Endodermal cell (in vitro differentiated cells): ENCODE measurements around the gene ST8SIA2. TPM values are rescaled to one million over a fixed set of nuclear protein-coding genes. Genes with fewer than 3 reads are reported as not detected.
A peak's percentile ranks its signal among the peaks of the same experiment; 100 is the strongest.

Experiments
- DNase-seq: peaks from one replicate; pipeline ENCODE4 v3.0.0-alpha.2; 2017
- H3K27ac ChIP-seq: 2 replicates; pipeline ENCODE4 v1.5.1; 2013; ENCODE audit warnings: mild to moderate bottlenecking, low read depth, low read length, moderate library complexity
- H3K27me3 ChIP-seq: 2 replicates; pipeline ENCODE4 v1.6.1; 2013; ENCODE audit warnings: mild to moderate bottlenecking, low read length, moderate library complexity; ENCODE audit not compliant: insufficient read depth, control insufficient read depth, poor library complexity, severe bottlenecking
- H3K36me3 ChIP-seq: 2 replicates; pipeline ENCODE4 v1.7.0; 2013; ENCODE audit warnings: mild to moderate bottlenecking, low read length, moderate library complexity; ENCODE audit not compliant: control insufficient read depth, insufficient read depth
- H3K4me1 ChIP-seq: one replicate; pipeline ENCODE4 v1.7.0; 2013; ENCODE audit warnings: low read length; ENCODE audit not compliant: control insufficient read depth, insufficient read depth
- H3K4me3 ChIP-seq: 2 replicates; pipeline ENCODE4 v1.5.1; 2013; ENCODE audit warnings: mild to moderate bottlenecking, low read length, moderate library complexity
- H3K9ac ChIP-seq: 2 replicates; pipeline ENCODE4 v1.6.1; 2013; ENCODE audit warnings: mild to moderate bottlenecking, low read length, moderate library complexity; ENCODE audit not compliant: poor library complexity, severe bottlenecking; ENCODE audit errors: extremely low read depth
- H3K9me3 ChIP-seq: 2 replicates; pipeline ENCODE4 v1.6.1; 2013; ENCODE audit warnings: mild to moderate bottlenecking, low read length, moderate library complexity; ENCODE audit not compliant: control insufficient read depth
- H3K27ac Mint-ChIP-seq: 2 replicates; pipeline ENCODE4 v1.8.0; 2020; ENCODE audit warnings: mixed read lengths
- H3K27me3 Mint-ChIP-seq: 2 replicates; pipeline ENCODE4 v1.8.0; 2021; ENCODE audit warnings: mild to moderate bottlenecking, mixed read lengths; ENCODE audit not compliant: insufficient read depth
- H3K36me3 Mint-ChIP-seq: 2 replicates; pipeline ENCODE4 v1.8.0; 2020; ENCODE audit warnings: low read depth, mixed read lengths
- H3K4me1 Mint-ChIP-seq: 2 replicates; pipeline ENCODE4 v1.8.0; 2020; ENCODE audit warnings: mixed read lengths
- H3K4me3 Mint-ChIP-seq: 2 replicates; pipeline ENCODE4 v1.8.0; 2020; ENCODE audit warnings: mild to moderate bottlenecking, moderate library complexity, mixed read lengths
- H3K9me3 Mint-ChIP-seq: 2 replicates; pipeline ENCODE4 v1.8.0; 2020; ENCODE audit warnings: mild to moderate bottlenecking, mixed read lengths
- whole genome bisulfite sequencing, 2 experiments: methylation state at CpG; one replicate each; pipeline versions ENCODE4 v1.1.5 to v1.1.7; 2013; ENCODE audit warnings: missing lambda C conversion rate in 2 of 2, mixed read lengths in 1 of 2; ENCODE audit not compliant: insufficient coverage in 1 of 2, insufficient read length in 1 of 2; 5-methylcytosine and 5-hydroxymethylcytosine counted together
- total RNA-seq, 2 donors: library from RNA; stranded (reverse); fragmentation: NEBNext Ultra II Directional in 1 of 2; extraction: Animal tissue kit (Norgen Biotek cat#: 25700) in 1 of 2; gene quantifications; 2 replicates in 1 of 2; 3 replicates in 1 of 2; pipeline ENCODE4 v1.2.1, GENCODE V29; 2021
- TF ChIP-seq, protein P1 (sequence below): fragments of 200-600 bp; sonication (generic); conservative IDR thresholded peaks from 2 replicates; pipeline ENCODE4 v1.5.0; 2021; ENCODE audit warnings: antibody characterized with exemption, mild to moderate bottlenecking

ST8SIA2 gene
- total RNA-seq, 2 donors from 2014 or later, result 8.1 to 8.9 TPM

DNA sequence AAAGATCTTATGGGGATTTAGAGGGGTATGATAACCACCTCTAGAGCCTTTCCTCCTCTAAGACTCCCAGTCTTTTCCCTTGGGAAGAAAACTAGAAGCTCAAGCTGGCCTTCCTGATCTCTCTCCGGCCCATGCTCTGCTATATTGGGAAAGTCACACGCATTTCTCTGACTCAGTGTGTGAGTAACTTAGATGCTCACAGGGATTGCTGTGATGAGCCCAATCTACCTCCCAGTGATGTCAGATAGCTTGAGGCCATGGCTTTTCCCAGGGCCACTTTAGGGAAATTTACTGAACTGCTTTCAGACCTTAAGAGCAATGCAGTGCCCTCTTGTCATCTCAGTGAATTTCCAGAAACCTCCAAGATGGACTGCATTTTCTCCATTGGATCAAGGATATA, 8.6 kb upstream of the ST8SIA2 start:
- no peak overlapping the region for H3K9ac ChIP-seq
- H3K4me3 ChIP-seq, result no peak overlapping the region
- H3K4me1 ChIP-seq, result no peaks in the 10 kb centered on the region
- Mint-ChIP-seq H3K27ac (no peak overlapping the region), H3K4me3 (no peak overlapping the region), H3K4me1 (no peaks in the 10 kb centered on the region), H3K27me3 (peaks cover 48% of the 10 kb centered on the region), H3K9me3 (no peaks in the 10 kb centered on the region), H3K36me3 (no peaks in the 10 kb centered on the region)
- TF ChIP-seq, protein P1, sequence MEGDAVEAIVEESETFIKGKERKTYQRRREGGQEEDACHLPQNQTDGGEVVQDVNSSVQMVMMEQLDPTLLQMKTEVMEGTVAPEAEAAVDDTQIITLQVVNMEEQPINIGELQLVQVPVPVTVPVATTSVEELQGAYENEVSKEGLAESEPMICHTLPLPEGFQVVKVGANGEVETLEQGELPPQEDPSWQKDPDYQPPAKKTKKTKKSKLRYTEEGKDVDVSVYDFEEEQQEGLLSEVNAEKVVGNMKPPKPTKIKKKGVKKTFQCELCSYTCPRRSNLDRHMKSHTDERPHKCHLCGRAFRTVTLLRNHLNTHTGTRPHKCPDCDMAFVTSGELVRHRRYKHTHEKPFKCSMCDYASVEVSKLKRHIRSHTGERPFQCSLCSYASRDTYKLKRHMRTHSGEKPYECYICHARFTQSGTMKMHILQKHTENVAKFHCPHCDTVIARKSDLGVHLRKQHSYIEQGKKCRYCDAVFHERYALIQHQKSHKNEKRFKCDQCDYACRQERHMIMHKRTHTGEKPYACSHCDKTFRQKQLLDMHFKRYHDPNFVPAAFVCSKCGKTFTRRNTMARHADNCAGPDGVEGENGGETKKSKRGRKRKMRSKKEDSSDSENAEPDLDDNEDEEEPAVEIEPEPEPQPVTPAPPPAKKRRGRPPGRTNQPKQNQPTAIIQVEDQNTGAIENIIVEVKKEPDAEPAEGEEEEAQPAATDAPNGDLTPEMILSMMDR, result no peak
- WGBS, 2 experiments, result 83 to 91% methylated on average over 2 of the region's 2 CpGs
- no peak overlapping the region for H3K27ac ChIP-seq
- H3K36me3 ChIP-seq, result no peaks in the 10 kb centered on the region
- no peaks in the 10 kb centered on the region for H3K27me3 ChIP-seq
- no peak for DNase-seq
- no peaks in the 10 kb centered on the region for H3K9me3 ChIP-seq

DNA sequence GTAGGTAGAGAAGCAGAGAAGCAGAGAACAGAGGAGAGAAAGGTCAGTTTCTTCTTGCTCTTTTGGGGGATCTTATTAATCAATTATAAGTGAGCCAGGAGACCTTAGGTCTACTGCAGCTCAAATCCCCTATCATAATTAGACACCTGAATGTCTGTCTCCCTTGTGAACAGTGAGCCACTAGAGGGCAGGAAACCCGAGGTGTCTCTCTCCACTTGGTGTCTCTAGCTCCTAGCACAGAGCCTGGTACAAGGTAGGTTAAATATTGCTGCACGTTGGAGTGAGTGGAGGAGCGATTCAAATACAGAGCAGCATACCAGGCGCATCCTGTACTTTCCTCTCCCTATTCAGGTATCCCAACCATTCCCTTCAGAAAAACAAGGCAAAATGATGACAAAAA, 2.0 kb upstream of the ST8SIA2 start:
- Mint-ChIP-seq H3K27ac (no peak overlapping the region), H3K4me1 (peaks cover 20% of the 10 kb centered on the region), H3K9me3 (no peaks in the 10 kb centered on the region), H3K36me3 (no peaks in the 10 kb centered on the region), H3K27me3 (peaks cover 87% of the 10 kb centered on the region), H3K4me3 (no peak overlapping the region)
- peaks cover 13% of the 10 kb centered on the region for H3K4me1 ChIP-seq
- peak; percentile 83 for DNase-seq
- H3K27me3 ChIP-seq, result peaks cover 18% of the 10 kb centered on the region
- H3K27ac ChIP-seq, result no peak overlapping the region
- no peak overlapping the region for H3K9ac ChIP-seq
- TF ChIP-seq, protein P1, result peak; percentile 81
- no peaks in the 10 kb centered on the region for H3K9me3 ChIP-seq
- WGBS, 2 experiments, result 46 to 72% methylated on average over 3 to 4 of the region's 4 CpGs
- peaks cover 3% of the 10 kb centered on the region for H3K36me3 ChIP-seq
- H3K4me3 ChIP-seq, result no peak overlapping the region

DNA sequence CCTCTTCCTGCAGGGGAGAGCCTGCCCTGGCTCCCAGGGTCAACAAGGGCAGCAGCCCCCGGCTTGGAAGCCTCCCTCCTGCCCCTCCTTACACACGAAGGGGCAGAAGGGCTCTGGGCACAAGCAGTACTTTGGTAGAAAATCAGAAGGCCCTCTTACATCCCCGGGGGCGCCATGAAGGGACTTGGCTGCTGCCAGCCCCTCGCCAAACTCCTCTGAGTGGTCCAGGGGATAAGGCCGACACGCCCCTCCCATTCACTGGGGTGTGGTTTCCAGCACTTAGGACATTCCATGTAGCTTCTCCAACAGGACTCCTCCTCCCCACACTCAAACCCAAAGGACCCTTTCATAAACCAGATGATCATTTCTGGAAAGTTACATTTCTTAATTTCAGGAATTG, 1.2 kb upstream of the ST8SIA2 start:
- Histone ChIP-seq H3K9me3 (no peaks in the 10 kb centered on the region), H3K36me3 (peaks cover 3% of the 10 kb centered on the region), H3K4me3 (peak overlapping the region; percentile 83), H3K4me1 (peaks cover 13% of the 10 kb centered on the region), H3K27ac (no peak overlapping the region), H3K27me3 (peaks cover 18% of the 10 kb centered on the region), H3K9ac (no peak overlapping the region)
- peak; percentile 77 for DNase-seq
- Mint-ChIP-seq H3K4me3 (peak overlapping the region; percentile 79), H3K27ac (no peak overlapping the region), H3K36me3 (peaks cover 2% of the 10 kb centered on the region), H3K9me3 (no peaks in the 10 kb centered on the region), H3K4me1 (peaks cover 20% of the 10 kb centered on the region), H3K27me3 (peaks cover 89% of the 10 kb centered on the region)
- WGBS, 2 experiments, result 31 to 50% methylated on average over 4 to 7 of the region's 7 CpGs
- TF ChIP-seq, protein P1, result no peak
